H1 (cell line): ENCODE results near the gene INPP5E. TPM values are rescaled to one million over a fixed set of nuclear protein-coding genes. Genes with fewer than 3 reads are reported as not detected.

ENCODE experiments used
- EGR1 ChIP-seq: IDR thresholded peaks from 2 replicates; pipeline ENCODE4 v1.6.1; 2011; ENCODE audit warnings: low read depth, low read length, borderline replicate concordance
- HDAC6 ChIP-seq: IDR thresholded peaks from one replicate; pipeline ENCODE4 v1.7.1; 2012; ENCODE audit warnings: low read depth, mild to moderate bottlenecking, inconsistent platforms, low read length, moderate library complexity
- POU5F1 ChIP-seq: IDR thresholded peaks from 2 replicates; pipeline ENCODE4 v1.6.1; 2011; ENCODE audit warnings: low read depth, mild to moderate bottlenecking, low read length, moderate library complexity
- RNF2 ChIP-seq: fragments of 200-900, 300-1000 bp; sonication (generic); IDR thresholded peaks from 2 replicates; pipeline ENCODE4 v1.7.1; 2016; ENCODE audit warnings: borderline replicate concordance, low read depth, mild to moderate bottlenecking, antibody characterized with exemption, low read length; ENCODE audit not compliant: poor library complexity, severe bottlenecking; ENCODE audit errors: missing control alignments
- SP1 ChIP-seq: IDR thresholded peaks from 2 replicates; pipeline ENCODE4 v1.6.1; 2011; ENCODE audit warnings: low read depth, low read length
- TBP ChIP-seq: IDR thresholded peaks from 2 replicates; pipeline ENCODE4 v1.6.1; 2011; ENCODE audit warnings: low read depth, low read length, improper control_type of control experiment
- polyA plus RNA-seq, 7 experiments: library from polyadenylated mRNA; depleted of rRNA in 3 of 7; stranded (reverse) in 5 of 7; unstranded in 2 of 7; fragments of >200 nt in 5 of 7; fragments of 200-250 nt in 2 of 7; gene quantifications; 1 replicate in 5 of 7; 2 replicates in 1 of 7; 4 replicates in 1 of 7; pipeline versions ENCODE4 v1.2.1 to v1.2.3, GENCODE V29; 2011 to 2013; ENCODE audit warnings: missing spikeins in 2 of 7, mixed read lengths in 2 of 7
- total RNA-seq: library from RNA; stranded (reverse); fragmentation: NEBNext Ultra II Directional; extraction: Animal tissue kit (Norgen Biotek cat#: 25700); gene quantifications from 2 replicates; pipeline ENCODE4 v1.2.1, GENCODE V29; 2021
- TF ChIP-seq, protein P1 (sequence below): IDR thresholded peaks from 2 replicates; pipeline ENCODE4 v1.6.1; 2012; ENCODE audit warnings: inconsistent platforms

INPP5E gene
- total and polyA plus RNA-seq, 2 of the 8 experiments (the other 6 are each of a cell fraction or from before 2014, with no cell fraction given), result 8.7 to 11.3 TPM

- no peak for TF ChIP-seq SP1
- TF ChIP-seq, protein P1, sequence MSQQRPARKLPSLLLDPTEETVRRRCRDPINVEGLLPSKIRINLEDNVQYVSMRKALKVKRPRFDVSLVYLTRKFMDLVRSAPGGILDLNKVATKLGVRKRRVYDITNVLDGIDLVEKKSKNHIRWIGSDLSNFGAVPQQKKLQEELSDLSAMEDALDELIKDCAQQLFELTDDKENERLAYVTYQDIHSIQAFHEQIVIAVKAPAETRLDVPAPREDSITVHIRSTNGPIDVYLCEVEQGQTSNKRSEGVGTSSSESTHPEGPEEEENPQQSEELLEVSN, result no peak
- TF ChIP-seq HDAC6, result no peak
- TF ChIP-seq POU5F1, result no peak
- TF ChIP-seq RNF2, result no peak
- no peak for TF ChIP-seq TBP
- no peak for TF ChIP-seq EGR1
Observed at GRCh38 chr9:136448655-136449054, 9.0 kb upstream of the INPP5E start (continued).
